ENCODE data around the gene STKLD1. TPM values are rescaled to one million over a fixed set of nuclear protein-coding genes. Genes with fewer than 3 reads are reported as not detected.
A peak's percentile ranks its signal among the peaks of the same experiment; 100 is the strongest.
"Not testable (repeated sequence)": the region's sequence is repeated elsewhere in the genome, so short reads cannot be mapped to it uniquely, and the experiment has no call there.

The STKLD1 gene
- total and polyA plus RNA-seq, 12 donors: 0.17 to 1.7 (median 0.68) TPM; not detected in 2

DNA sequence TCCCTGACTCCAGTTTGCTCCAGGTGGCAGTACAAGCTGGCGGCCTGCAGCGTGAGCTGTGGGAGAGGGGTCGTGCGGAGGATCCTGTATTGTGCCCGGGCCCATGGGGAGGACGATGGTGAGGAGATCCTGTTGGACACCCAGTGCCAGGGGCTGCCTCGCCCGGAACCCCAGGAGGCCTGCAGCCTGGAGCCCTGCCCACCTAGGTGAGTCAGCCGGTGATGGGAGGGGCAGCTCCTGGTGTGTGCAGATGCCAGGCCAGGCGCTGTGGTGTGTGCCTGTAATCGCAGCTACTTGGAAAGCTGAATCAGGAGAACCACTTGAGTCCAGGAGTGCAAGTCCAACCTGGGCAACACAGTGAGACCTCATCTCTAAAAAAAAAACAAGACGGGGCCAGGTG is 73.6 kb downstream of the STKLD1 start:
- H3K4me1 ChIP-seq: no peaks in the 10 kb centered on the region
- 89 to 92% methylated on average over 12 of the region's 12 CpGs for WGBS, 2 donors
- TF ChIP-seq, protein P1, sequence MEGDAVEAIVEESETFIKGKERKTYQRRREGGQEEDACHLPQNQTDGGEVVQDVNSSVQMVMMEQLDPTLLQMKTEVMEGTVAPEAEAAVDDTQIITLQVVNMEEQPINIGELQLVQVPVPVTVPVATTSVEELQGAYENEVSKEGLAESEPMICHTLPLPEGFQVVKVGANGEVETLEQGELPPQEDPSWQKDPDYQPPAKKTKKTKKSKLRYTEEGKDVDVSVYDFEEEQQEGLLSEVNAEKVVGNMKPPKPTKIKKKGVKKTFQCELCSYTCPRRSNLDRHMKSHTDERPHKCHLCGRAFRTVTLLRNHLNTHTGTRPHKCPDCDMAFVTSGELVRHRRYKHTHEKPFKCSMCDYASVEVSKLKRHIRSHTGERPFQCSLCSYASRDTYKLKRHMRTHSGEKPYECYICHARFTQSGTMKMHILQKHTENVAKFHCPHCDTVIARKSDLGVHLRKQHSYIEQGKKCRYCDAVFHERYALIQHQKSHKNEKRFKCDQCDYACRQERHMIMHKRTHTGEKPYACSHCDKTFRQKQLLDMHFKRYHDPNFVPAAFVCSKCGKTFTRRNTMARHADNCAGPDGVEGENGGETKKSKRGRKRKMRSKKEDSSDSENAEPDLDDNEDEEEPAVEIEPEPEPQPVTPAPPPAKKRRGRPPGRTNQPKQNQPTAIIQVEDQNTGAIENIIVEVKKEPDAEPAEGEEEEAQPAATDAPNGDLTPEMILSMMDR (IDR thresholded peaks at IDR 0.05): no peak
- DNase-seq: no peak
- no peak overlapping the region for H3K27ac ChIP-seq
- no peak overlapping the region for H3K4me3 ChIP-seq
- ATAC-seq: peak in 1 of 8 donors; percentile 20
- H3K9me3 ChIP-seq: no peaks in the 10 kb centered on the region
- no peaks in the 10 kb centered on the region for H3K36me3 ChIP-seq
- H3K27me3 ChIP-seq: no peaks in the 10 kb centered on the region
- intact Hi-C loops (cut with DNase I): no loop called here

DNA sequence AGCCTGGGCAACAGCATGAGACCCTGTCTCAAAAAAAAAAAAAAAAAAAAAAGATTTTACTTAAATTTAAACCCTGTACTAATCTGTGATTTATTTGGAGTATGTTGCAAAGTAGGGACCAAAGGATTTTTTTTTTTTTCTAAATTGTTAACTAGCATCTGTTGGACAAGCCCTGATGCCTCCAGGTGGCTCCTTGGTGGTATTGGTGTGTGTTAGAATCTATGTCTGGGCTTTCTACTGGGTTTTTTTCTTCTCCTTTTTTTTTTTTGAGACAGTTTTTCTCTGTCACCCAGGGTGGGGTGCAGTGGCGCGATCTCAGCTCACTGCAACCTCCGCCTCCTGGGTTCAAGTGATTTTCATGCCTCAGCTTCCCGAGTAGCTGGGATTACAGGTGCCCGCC is 75.7 kb downstream of the STKLD1 start:
- H3K36me3 ChIP-seq; ATAC-seq; DNase-seq; H3K4me3 ChIP-seq; H3K27ac ChIP-seq; H3K27me3 ChIP-seq; H3K9me3 ChIP-seq; intact Hi-C loops (cut with DNase I); H3K4me1 ChIP-seq: not testable (repeated sequence)
- WGBS, 2 donors: 94 to 96% methylated on average over 5 of the region's 5 CpGs

DNA sequence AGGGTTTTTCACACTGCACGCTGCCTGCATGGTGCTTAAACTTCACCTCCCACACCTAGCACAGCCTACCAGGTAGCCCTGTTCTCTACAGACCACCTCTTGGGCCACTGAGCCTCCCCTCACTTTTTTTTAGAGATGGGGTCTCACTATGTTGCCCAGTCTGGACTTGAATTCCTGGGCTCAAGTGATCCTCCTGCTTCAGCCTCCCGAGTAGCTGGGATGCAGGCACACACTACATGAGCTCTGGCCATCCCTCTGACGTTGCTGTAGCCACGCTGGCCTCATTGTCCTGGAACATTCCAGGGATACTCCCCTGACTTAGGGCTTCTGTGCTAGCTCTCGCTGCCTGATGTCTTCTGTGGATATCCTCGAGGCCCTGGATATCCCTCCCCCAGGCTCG is 76.4 kb downstream of the STKLD1 start:
- Histone ChIP-seq H3K4me3 (no peak overlapping the region), H3K27me3 (no peaks in the 10 kb centered on the region), H3K36me3 (no peaks in the 10 kb centered on the region), H3K4me1 (no peaks in the 10 kb centered on the region), H3K27ac (no peak overlapping the region), H3K9me3 (no peaks in the 10 kb centered on the region)
- no peak for ATAC-seq
- intact Hi-C loops (cut with DNase I): no loop called here
- 86 to 93% methylated on average over 7 of the region's 7 CpGs for WGBS, 2 donors
- no peak for DNase-seq
- TF ChIP-seq, protein P1 (IDR thresholded peaks at IDR 0.05): no peak

DNA sequence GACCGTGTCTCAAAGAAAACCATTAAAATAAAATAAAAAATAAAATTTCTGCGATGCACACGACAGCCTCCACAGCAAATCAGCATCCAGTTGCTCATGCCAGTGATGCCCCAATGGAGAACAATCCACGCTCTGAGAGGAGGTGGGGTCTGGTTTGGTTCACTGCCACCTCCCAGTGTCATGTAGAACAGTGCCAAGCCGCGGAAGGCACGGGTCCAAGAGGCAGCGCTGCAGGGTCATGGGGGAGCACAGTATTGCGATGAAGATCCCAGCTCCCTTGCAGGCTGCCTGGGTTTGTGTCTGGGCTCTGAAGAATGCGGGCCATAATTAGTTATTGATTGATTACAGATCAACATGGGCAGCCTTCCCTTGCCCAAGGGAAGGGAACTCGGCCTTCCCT is 77.5 kb downstream of the STKLD1 start:
- H3K36me3 ChIP-seq: no peaks in the 10 kb centered on the region
- WGBS, 2 donors: 40 to 56% methylated on average over 11 of the region's 11 CpGs

DNA sequence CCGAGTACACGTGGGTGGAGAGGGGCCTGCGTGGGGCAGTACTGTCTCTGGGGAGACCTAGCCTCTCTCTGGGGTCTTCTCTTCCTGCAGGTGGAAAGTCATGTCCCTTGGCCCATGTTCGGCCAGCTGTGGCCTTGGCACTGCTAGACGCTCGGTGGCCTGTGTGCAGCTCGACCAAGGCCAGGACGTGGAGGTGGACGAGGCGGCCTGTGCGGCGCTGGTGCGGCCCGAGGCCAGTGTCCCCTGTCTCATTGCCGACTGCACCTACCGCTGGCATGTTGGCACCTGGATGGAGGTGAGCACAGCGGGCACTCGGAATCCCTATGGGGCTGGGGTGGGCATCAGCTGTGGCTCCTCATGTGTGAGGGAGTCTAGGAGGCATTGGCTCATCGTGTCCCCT is 78.2 kb downstream of the STKLD1 start:
- 85 to 87% methylated on average over 19 of the region's 19 CpGs for WGBS, 2 donors
- H3K27ac ChIP-seq: no peak overlapping the region
- no peak for DNase-seq
- no peaks in the 10 kb centered on the region for H3K9me3 ChIP-seq
- peaks cover 0 to 7% (median 6%) of the 10 kb centered on the region in 9 donors for H3K4me1 ChIP-seq
- H3K27me3 ChIP-seq: no peaks in the 10 kb centered on the region
- no peak overlapping the region for H3K4me3 ChIP-seq
- intact Hi-C loops (cut with DNase I): no loop called here
- H3K36me3 ChIP-seq: no peaks in the 10 kb centered on the region
- no peak for ATAC-seq
- TF ChIP-seq, protein P1 (IDR thresholded peaks at IDR 0.05): no peak

More for the DNA sequence above, 77.5 kb downstream of the STKLD1 start:
- H3K4me3 ChIP-seq: no peak overlapping the region
- no peaks in the 10 kb centered on the region for H3K9me3 ChIP-seq
- no peak for DNase-seq
- H3K27ac ChIP-seq: no peak overlapping the region
- H3K27me3 ChIP-seq: no peaks in the 10 kb centered on the region
- H3K4me1 ChIP-seq: peaks cover 0 to under 1% (median 0%) of the 10 kb centered on the region in 9 donors
- TF ChIP-seq, protein P1 (IDR thresholded peaks at IDR 0.05): no peak
- ATAC-seq: no peak
- intact Hi-C loops (cut with DNase I): no loop called here
